Activated CD4-positive, alpha-beta T cell treated with anti-CD3 and anti-CD28 coated beads for 36 hours (primary cell): ENCODE data around the gene MFAP2. TPM values are rescaled to one million over a fixed set of nuclear protein-coding genes. Genes with fewer than 3 reads are reported as not detected.
"Not testable (repeated sequence)": the region's sequence is repeated elsewhere in the genome, so short reads cannot be mapped to it uniquely, and the experiment has no call there.

Experiments
- ATAC-seq: fragments of 200-7000 bp; cut with Tn5 transposase; one replicate; pipeline ENCODE4 v1.10.0; 2021; ENCODE audit warnings: mild to moderate bottlenecking, moderate library complexity
- CTCF ChIA-PET: fragments of 350-600 bp; sonication (Branson Sonifier 250); formaldehyde crosslinking; loops from one replicate; lab custom pipeline; 2021; ENCODE audit warnings: antibody characterized with exemption; lab: Charles Lee
- POLR2A ChIA-PET: fragments of 350-600 bp; sonication (Branson Sonifier 250); formaldehyde crosslinking; loops from one replicate; lab custom pipeline; 2021; ENCODE audit warnings: antibody characterized with exemption, inconsistent platforms; lab: Charles Lee
- DNase-seq: peaks from one replicate; pipeline ENCODE4 v3.0.0-alpha.2; 2020
- H3K27ac Mint-ChIP-seq: one replicate; pipeline ENCODE4 v1.8.0; 2021; ENCODE audit warnings: mixed read lengths
- H3K27me3 Mint-ChIP-seq: one replicate; pipeline ENCODE4 v1.8.0; 2021; ENCODE audit warnings: mixed read lengths
- H3K36me3 Mint-ChIP-seq: one replicate; pipeline ENCODE4 v1.8.0; 2021; ENCODE audit warnings: low read depth, mixed read lengths
- H3K4me1 Mint-ChIP-seq: one replicate; pipeline ENCODE4 v1.8.0; 2021; ENCODE audit warnings: mixed read lengths
- H3K4me3 Mint-ChIP-seq: one replicate; pipeline ENCODE4 v1.8.0; 2021; ENCODE audit warnings: mild to moderate bottlenecking, moderate library complexity, mixed read lengths
- H3K9me3 Mint-ChIP-seq: one replicate; pipeline ENCODE4 v1.8.0; 2021; ENCODE audit warnings: low read depth, mixed read lengths
- intact Hi-C, 2 experiments: fragments of 100-400 bp; cut with DNase I in 1 of 2; cut with micrococcal nuclease in 1 of 2; formaldehyde crosslinking; loops; one replicate each; pipeline versions ENCODE4 v1.14.2 to v1.15.1; 2022 to 2024; cut with DNase I, micrococcal nuclease
- total RNA-seq, 2 experiments: library from RNA; stranded (reverse); gene quantifications; one replicate each; pipeline ENCODE4 v1.2.3, GENCODE V29; 2021

The MFAP2 gene
- total RNA-seq, 2 experiments from 2014 or later = not detected

GRCh38 chr1:16944038-16944437 lies 36.4 kb downstream of the MFAP2 start:
- no peaks in the 10 kb centered on the region for H3K4me1 Mint-ChIP-seq
- ChIA-PET POLR2A (interaction anchor here (0.6 kb wide), 1 partner anchor 42 kb away, joined by 6 read pairs; no protein-coding TSS in a partner anchor), CTCF (interaction anchor here (1.3 kb wide), 1 partner anchor 8 kb away, joined by 3 read pairs; no protein-coding TSS in a partner anchor)
- intact Hi-C loops = no loop called here
- peaks cover 6% of the 10 kb centered on the region for H3K36me3 Mint-ChIP-seq
- no peaks in the 10 kb centered on the region for H3K27me3 Mint-ChIP-seq
- no peak for DNase-seq
- no peak overlapping the region for H3K4me3 Mint-ChIP-seq
- H3K9me3 Mint-ChIP-seq = no peaks in the 10 kb centered on the region
- H3K27ac Mint-ChIP-seq = no peak overlapping the region
- no peak for ATAC-seq

GRCh38 chr1:16939386-16940180 lies 40.8 kb downstream of the MFAP2 start:
- H3K36me3 Mint-ChIP-seq, H3K27ac Mint-ChIP-seq, H3K4me3 Mint-ChIP-seq, DNase-seq, H3K4me1 Mint-ChIP-seq, ATAC-seq, H3K27me3 Mint-ChIP-seq, H3K9me3 Mint-ChIP-seq: not testable (repeated sequence)
- POLR2A ChIA-PET = interaction anchor here (1.7 kb wide), 1 partner anchor 34 kb away, joined by 5 read pairs; no protein-coding TSS in a partner anchor
- intact Hi-C loops = loop anchor here in 1 of 2 experiments (5.0 kb wide), 1 partner anchor 677 kb away; no protein-coding TSS in a partner anchor
- CTCF ChIA-PET = interaction anchor here (0.6 kb wide), 1 partner anchor 106 kb away, joined by 4 read pairs; no protein-coding TSS in a partner anchor

GRCh38 chr1:16938351-16939321 lies 41.8 kb downstream of the MFAP2 start:
- POLR2A ChIA-PET = interaction anchor here (1.7 kb wide), 1 partner anchor 33 kb away, joined by 5 read pairs; no protein-coding TSS in a partner anchor
- CTCF ChIA-PET = interaction anchor here (0.6 kb wide), 1 partner anchor 22 kb away, joined by 3 read pairs; no protein-coding TSS in a partner anchor
- H3K4me1 Mint-ChIP-seq = no peaks in the 10 kb centered on the region

GRCh38 chr1:16936580-16936979 lies 43.8 kb downstream of the MFAP2 start:
- intact Hi-C loops = loop anchor here in 1 of 2 experiments (5.0 kb wide), 1 partner anchor 674 kb away; no protein-coding TSS in a partner anchor
- H3K4me1 Mint-ChIP-seq, H3K27ac Mint-ChIP-seq, DNase-seq, CTCF ChIA-PET, H3K9me3 Mint-ChIP-seq, ATAC-seq, POLR2A ChIA-PET, H3K27me3 Mint-ChIP-seq, H3K36me3 Mint-ChIP-seq, H3K4me3 Mint-ChIP-seq: not testable (repeated sequence)

More at GRCh38 chr1:16938351-16939321, 41.8 kb downstream of the MFAP2 start:
- no peaks in the 10 kb centered on the region for H3K27me3 Mint-ChIP-seq
- H3K4me3 Mint-ChIP-seq = no peak overlapping the region
- H3K9me3 Mint-ChIP-seq = no peaks in the 10 kb centered on the region
- H3K27ac Mint-ChIP-seq = no peak overlapping the region
- ATAC-seq = no peak
- intact Hi-C loops = loop anchor here in 1 of 2 experiments (5.0 kb wide), 1 partner anchor 676 kb away; no protein-coding TSS in a partner anchor
- H3K36me3 Mint-ChIP-seq = peaks cover 7% of the 10 kb centered on the region
- no peak for DNase-seq

DNA sequence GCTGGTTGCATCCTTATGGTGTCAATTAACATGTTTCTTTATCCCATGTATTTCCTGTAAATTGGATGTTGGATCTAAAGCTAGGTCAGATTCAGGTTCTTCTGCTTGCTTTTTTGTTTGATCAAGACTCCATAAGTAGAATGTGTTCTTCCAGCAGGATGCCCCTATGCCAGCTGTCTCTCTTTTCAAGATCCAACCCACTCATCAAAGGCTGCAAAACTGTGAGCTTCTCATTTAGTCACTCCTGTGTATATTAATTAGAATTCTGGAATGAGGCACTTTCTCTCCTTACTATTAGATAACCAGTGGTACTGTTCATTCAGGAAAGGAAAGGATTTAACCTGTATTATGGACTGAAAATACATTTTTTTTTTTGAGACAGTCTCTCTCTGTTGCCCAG lies 46.5 kb downstream of the MFAP2 start:
- POLR2A ChIA-PET = interaction anchor here (0.6 kb wide), 1 partner anchor 420 kb away, joined by 6 read pairs; no protein-coding TSS in a partner anchor
- H3K4me3 Mint-ChIP-seq, H3K27ac Mint-ChIP-seq, CTCF ChIA-PET, DNase-seq, ATAC-seq, H3K36me3 Mint-ChIP-seq, H3K27me3 Mint-ChIP-seq, intact Hi-C loops, H3K4me1 Mint-ChIP-seq, H3K9me3 Mint-ChIP-seq: not testable (repeated sequence)

GRCh38 chr1:16931206-16931934 lies 49.0 kb downstream of the MFAP2 start:
- H3K36me3 Mint-ChIP-seq, ATAC-seq, H3K9me3 Mint-ChIP-seq, H3K4me3 Mint-ChIP-seq, DNase-seq, intact Hi-C loops, H3K4me1 Mint-ChIP-seq, H3K27ac Mint-ChIP-seq, H3K27me3 Mint-ChIP-seq: not testable (repeated sequence)
- ChIA-PET POLR2A (interaction anchor here (0.7 kb wide), 1 partner anchor 55 kb away, joined by 5 read pairs; no protein-coding TSS in a partner anchor), CTCF (interaction anchor here (1.0 to 1.1 kb wide), 2 partner anchors 13 to 20 kb away, joined by 3 to 4 read pairs; no protein-coding TSS in a partner anchor)

- H3K4me1 Mint-ChIP-seq, intact Hi-C loops, H3K4me3 Mint-ChIP-seq, DNase-seq, POLR2A ChIA-PET, H3K27me3 Mint-ChIP-seq, H3K27ac Mint-ChIP-seq, H3K9me3 Mint-ChIP-seq, H3K36me3 Mint-ChIP-seq, ATAC-seq: not testable (repeated sequence)
- CTCF ChIA-PET = interaction anchor here (0.7 to 1.1 kb wide), 2 partner anchors 10 to 12 kb away, joined by 3 read pairs; no protein-coding TSS in a partner anchor
These were observed 51.0 kb downstream of the MFAP2 start for GRCh38 chr1:16929146-16930041.

DNA sequence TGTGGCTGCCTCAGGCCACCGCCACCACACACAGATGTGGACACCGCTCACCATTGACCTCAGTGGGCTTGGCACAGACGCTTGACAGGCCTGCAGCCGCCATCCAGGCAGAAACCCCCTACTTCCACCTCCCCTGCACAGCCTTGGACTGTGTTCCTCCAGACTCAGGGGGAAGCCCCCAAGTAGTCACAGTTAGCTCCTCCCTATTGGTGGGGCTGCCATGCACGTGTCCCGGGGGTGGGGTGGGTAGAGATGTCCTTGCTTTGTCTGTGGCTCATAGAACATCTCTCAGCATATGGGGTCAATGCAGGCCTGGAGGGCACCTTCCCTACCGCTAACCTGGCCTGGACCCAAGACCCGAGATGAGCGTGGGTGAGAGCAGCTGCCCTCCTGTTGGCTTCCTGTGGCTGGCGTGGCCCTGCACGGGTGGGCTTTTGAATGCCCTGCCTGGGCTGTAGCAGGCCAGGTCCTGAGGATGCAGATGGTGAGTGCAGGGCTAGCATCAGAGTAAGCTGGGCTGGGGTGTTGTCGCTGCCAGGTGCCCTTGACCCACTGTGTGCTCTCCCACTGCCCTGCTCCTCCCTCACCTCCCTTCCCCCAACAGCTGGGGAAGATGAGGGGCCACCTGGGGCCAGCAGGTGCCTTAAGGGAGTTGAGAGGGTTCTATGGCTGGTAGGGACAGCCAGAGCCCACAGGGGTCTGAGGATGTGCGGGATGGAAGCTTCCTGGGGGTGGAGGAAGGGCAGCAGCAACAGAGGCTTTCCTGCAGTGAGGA lies 52.5 kb downstream of the MFAP2 start:
- intact Hi-C loops = loop anchor here in 1 of 2 experiments (1.0 kb wide), 1 partner anchor 15 kb away; no protein-coding TSS in a partner anchor
- Mint-ChIP-seq H3K27ac (no peak overlapping the region), H3K36me3 (no peaks in the 10 kb centered on the region), H3K9me3 (no peaks in the 10 kb centered on the region), H3K4me3 (no peak overlapping the region), H3K4me1 (no peaks in the 10 kb centered on the region), H3K27me3 (no peaks in the 10 kb centered on the region)
- DNase-seq = no peak
- ChIA-PET CTCF (no interaction called here), POLR2A (no interaction called here)
- ATAC-seq = peak; percentile 49

DNA sequence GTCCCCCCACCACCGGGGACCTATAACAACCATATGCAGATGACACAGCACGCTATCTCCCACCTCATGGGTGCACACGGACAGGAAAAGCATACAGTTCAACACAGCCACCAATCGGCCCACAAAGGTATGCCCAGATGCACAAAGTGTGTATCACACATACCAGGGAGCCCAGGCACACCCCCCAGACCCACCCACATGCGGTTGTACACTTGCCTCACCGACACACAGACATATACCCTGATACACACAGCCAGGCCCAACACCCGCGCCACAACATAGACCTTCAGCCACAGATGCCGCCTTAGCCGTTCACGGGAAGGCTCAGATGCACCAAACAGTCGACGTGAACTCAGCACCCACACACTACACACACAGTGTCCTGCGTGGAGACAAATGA lies 53.2 kb downstream of the MFAP2 start:
- intact Hi-C loops = loop anchor here in 1 of 2 experiments (1.0 kb wide), 1 partner anchor 14 kb away; no protein-coding TSS in a partner anchor
- POLR2A ChIA-PET = no interaction called here
- CTCF ChIA-PET = no interaction called here
- no peaks in the 10 kb centered on the region for H3K27me3 Mint-ChIP-seq
- no peaks in the 10 kb centered on the region for H3K36me3 Mint-ChIP-seq
- H3K4me3 Mint-ChIP-seq = no peak overlapping the region
- no peak for DNase-seq
- ATAC-seq = peak; percentile 5
- no peak overlapping the region for H3K27ac Mint-ChIP-seq
- peaks cover 3% of the 10 kb centered on the region for H3K4me1 Mint-ChIP-seq
- H3K9me3 Mint-ChIP-seq = no peaks in the 10 kb centered on the region
